Gastrocnemius medialis (tissue), 4 donors: ENCODE results near the gene SCG5.

Experiments used
- CTCF ChIP-seq, 5 experiments: fragments of 450-650 bp in 3 of 5; fragments of 200-600 bp in 2 of 5; sonication (generic) in 2 of 5; IDR thresholded peaks in 4 of 5; conservative IDR thresholded peaks in 1 of 5; 1 replicate in 4 of 5; 2 replicates in 1 of 5; pipeline ENCODE4 v1.5.1; 2016 to 2019; ENCODE audit warnings: antibody characterized with exemption in 5 of 5, mild to moderate bottlenecking in 3 of 5, moderate library complexity in 3 of 5
- POLR2A ChIP-seq, 2 donors: fragments of 450-650 bp; IDR thresholded peaks; one replicate each; pipeline ENCODE4 v1.6.1; 2017; ENCODE audit warnings: antibody characterized with exemption in 2 of 2, mild to moderate bottlenecking in 2 of 2, moderate library complexity in 2 of 2

- TF ChIP-seq CTCF (IDR thresholded peaks at IDR 0.05 in 4 of 5, conservative IDR thresholded peaks at IDR 0.05 in 1 of 5) (no peak), POLR2A (IDR thresholded peaks at IDR 0.05) (no peak)
These were observed 27.4 kb downstream of the SCG5 start for GRCh38 chr15:32668942-32669341.
